Ectodermal cell (in vitro differentiated cells): Measurements from ENCODE around the gene FAM193B.
A peak's percentile ranks its signal among the peaks of the same experiment; 100 is the strongest.

Experiments
- H3K27ac ChIP-seq: 2 replicates; pipeline ENCODE4 v1.7.0; 2013; ENCODE audit warnings: mild to moderate bottlenecking, low read depth, low read length; ENCODE audit not compliant: insufficient read depth, poor library complexity, severe bottlenecking
- H3K27me3 ChIP-seq: 2 replicates; pipeline ENCODE4 v1.7.0; 2013; ENCODE audit warnings: mild to moderate bottlenecking, low read length; ENCODE audit not compliant: insufficient read depth, control insufficient read depth, poor library complexity, severe bottlenecking
- H3K36me3 ChIP-seq: one replicate; pipeline ENCODE4 v1.7.0; 2013; ENCODE audit warnings: low read length; ENCODE audit not compliant: control insufficient read depth, insufficient read depth
- H3K4me1 ChIP-seq: one replicate; pipeline ENCODE4 v1.7.0; 2013; ENCODE audit warnings: low read length; ENCODE audit not compliant: control insufficient read depth, insufficient read depth
- H3K4me3 ChIP-seq: 2 replicates; pipeline ENCODE4 v1.7.0; 2013; ENCODE audit warnings: low read depth, low read length, control low read depth; ENCODE audit not compliant: insufficient read depth
- H3K9me3 ChIP-seq: 2 replicates; pipeline ENCODE4 v1.7.0; 2013; ENCODE audit warnings: mild to moderate bottlenecking, low read length, moderate library complexity; ENCODE audit not compliant: control insufficient read depth
- WGBS, 2 experiments: methylation state at CpG; one replicate each; pipeline ENCODE4 v1.1.7; 2013; ENCODE audit warnings: missing lambda C conversion rate in 2 of 2; 5-methylcytosine and 5-hydroxymethylcytosine counted together

FAM193B gene

DNA sequence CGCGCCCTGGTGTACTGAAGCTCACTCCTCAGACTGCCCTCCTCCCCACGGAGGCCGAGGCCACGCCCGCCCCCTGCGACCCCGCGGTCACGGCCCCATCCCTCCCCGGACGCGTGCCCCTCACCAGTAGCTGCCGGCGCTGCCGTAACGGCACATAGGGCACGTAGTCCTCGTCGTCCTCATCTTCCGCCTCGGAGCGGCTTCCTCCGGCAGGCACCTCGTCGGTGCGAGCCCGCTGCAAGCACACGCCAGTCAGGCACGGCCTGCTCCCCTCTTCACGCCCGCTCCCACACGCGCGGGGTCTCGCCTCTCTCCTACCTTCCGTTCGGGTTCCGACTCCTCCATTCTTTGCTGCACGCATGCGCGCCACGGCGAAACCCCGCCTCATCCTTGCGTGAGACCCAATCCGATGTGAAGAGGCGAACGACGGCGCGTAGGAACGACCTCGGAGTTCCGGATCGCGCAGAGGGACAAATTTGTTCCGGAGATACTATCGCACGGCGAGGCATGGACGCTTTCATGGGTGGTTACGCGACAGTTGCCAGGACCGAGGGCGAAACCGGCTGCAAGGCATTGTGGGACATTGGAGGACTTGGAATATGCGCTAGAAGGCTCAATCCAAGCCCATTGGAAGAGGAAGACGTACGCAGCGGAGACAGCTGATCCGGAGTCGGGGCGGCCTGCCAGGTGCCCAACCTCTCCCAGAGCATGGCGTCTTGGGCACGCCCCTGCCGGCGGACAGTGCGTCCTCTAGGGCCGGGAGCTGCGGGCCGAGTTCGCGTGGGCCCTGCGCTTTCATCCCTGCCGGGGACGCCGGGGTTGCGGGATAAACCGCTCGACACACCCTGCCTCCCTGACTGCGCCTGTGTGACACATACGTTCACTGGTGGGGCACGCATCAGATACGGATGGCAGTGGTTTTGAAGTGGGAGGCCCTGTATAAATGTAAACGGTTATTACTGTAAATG is 37.5 kb downstream of the FAM193B start, which contains the start of gene DDX41:
Gene DDX41, minus strand, starts transcription at position 361 of the 968 bp plus-strand sequence. Its CDS starts 16 bp downstream, at position 345.
- WGBS, 2 experiments, result 0% methylated on average over 96 of the region's 96 CpGs

DNA sequence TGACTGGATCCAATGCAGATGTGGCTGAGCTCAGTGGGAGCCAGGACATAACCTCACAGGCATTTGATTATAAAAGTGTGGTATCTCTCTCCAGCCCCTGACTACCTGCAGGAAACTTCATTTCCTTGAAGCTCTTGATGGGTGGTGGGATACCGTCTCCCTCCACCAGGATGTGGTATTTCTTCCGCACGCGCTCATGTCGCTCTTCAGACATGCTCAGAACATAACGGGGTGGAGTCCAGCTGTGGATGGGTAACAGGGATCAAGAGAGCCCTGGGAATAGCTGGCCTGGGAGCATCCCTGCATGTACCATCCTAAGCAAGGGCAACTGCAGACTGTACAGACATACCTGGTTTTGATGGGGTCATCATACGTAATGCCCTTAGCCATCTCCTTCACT is 38.8 kb downstream of the FAM193B start:
- Histone ChIP-seq H3K27ac (no peak overlapping the region), H3K4me1 (peaks cover 5% of the 10 kb centered on the region), H3K27me3 (no peaks in the 10 kb centered on the region), H3K36me3 (peaks cover 33% of the 10 kb centered on the region), H3K4me3 (peak overlapping the region; percentile 60), H3K9me3 (no peaks in the 10 kb centered on the region)
- 94 to 95% methylated on average over 7 of the region's 7 CpGs for WGBS, 2 experiments

More for the DNA sequence above, 37.5 kb downstream of the FAM193B start, which contains the start of gene DDX41:
- H3K27me3 ChIP-seq, result no peaks in the 10 kb centered on the region
- no peaks in the 10 kb centered on the region for H3K9me3 ChIP-seq
- H3K4me1 ChIP-seq, result peaks cover 5% of the 10 kb centered on the region
- H3K27ac ChIP-seq, result peak within 1 kb of the TSS; percentile 82
- H3K4me3 ChIP-seq, result peak within 1 kb of the TSS; percentile 60
- H3K36me3 ChIP-seq, result peaks cover 32% of the 10 kb centered on the region

DNA sequence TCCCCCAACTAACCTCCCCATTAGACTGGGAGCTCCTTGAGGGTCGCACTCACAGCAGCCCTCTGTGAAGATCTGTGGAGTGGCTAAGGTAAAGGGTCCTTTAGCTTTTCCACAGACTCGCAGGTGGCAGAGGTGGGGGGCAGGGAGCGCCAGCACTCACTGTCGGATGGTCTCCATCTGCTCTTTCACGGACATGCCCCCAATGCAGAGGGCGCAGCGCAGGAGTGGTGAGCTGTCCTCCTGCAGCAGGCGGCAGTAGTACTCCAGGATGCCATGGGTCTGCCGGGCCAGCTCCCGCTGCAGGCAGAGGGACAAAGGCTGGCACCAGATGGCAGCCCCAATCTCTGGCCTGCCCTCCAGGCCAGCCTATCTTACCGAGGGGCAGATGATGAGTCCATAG is 39.8 kb downstream of the FAM193B start:
- Histone ChIP-seq H3K27me3 (no peaks in the 10 kb centered on the region), H3K9me3 (no peaks in the 10 kb centered on the region), H3K4me1 (peaks cover 5% of the 10 kb centered on the region), H3K4me3 (no peak overlapping the region), H3K36me3 (peaks cover 33% of the 10 kb centered on the region), H3K27ac (no peak overlapping the region)
- WGBS, 2 experiments, result 97 to 98% methylated on average over 11 of the region's 11 CpGs

DNA sequence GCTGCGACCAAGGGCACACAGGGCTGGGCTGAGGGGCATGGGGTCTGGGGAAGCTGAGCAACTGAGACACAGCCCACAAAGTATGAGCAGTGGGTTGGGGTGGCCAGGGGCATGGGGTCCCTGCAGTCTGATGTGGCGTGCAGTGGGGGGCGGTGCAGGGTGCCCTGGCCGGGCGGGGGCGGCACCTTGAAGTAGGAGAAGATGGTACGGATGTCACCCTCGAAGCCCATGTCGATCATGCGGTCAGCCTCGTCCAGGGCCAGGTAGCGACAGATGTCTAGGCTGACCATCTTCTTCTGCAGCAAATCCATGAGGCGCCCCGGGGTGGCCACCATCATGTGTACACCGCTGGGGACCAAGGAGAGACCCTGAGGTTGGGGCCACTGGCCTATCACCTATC is 40.9 kb downstream of the FAM193B start:
- H3K4me3 ChIP-seq, result no peak overlapping the region
- 96% methylated on average over 15 of the region's 15 CpGs for WGBS, 2 experiments
- no peak overlapping the region for H3K27ac ChIP-seq
- H3K9me3 ChIP-seq, result no peaks in the 10 kb centered on the region
- peaks cover 12% of the 10 kb centered on the region for H3K4me1 ChIP-seq
- peaks cover 33% of the 10 kb centered on the region for H3K36me3 ChIP-seq
- no peaks in the 10 kb centered on the region for H3K27me3 ChIP-seq

DNA sequence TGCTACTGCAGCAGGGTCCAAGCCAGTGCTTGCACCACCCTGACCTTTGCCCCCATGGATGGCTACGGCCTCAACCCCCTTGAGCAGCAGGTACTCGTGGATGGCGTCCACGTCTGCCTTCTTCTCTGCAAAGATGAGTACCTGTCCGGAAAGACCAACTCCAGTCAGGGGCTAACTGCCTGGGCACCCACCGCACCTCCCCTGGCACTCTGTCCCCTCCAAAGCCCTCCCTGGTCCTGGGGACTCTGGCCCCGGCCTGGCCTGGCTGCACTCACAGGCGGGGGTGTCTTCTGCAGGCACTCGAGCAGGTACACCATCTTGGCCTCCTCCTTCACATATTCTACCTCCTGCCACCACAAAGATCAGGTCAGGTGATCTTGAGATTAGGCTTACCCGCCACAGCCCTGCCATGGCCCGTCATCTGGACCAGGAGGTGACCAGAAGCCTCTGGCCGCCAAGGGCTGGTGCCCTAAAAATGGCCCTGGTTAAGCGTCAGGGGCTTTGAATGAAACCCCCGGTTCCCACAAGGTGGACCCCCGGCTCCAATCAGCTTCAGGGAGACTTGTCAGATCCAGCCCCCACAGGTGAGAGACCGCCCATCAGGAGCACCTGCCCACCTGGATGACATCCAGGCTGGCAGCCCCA is 41.5 kb downstream of the FAM193B start:
- 91 to 93% methylated on average over 16 of the region's 16 CpGs for WGBS, 2 experiments

DNA sequence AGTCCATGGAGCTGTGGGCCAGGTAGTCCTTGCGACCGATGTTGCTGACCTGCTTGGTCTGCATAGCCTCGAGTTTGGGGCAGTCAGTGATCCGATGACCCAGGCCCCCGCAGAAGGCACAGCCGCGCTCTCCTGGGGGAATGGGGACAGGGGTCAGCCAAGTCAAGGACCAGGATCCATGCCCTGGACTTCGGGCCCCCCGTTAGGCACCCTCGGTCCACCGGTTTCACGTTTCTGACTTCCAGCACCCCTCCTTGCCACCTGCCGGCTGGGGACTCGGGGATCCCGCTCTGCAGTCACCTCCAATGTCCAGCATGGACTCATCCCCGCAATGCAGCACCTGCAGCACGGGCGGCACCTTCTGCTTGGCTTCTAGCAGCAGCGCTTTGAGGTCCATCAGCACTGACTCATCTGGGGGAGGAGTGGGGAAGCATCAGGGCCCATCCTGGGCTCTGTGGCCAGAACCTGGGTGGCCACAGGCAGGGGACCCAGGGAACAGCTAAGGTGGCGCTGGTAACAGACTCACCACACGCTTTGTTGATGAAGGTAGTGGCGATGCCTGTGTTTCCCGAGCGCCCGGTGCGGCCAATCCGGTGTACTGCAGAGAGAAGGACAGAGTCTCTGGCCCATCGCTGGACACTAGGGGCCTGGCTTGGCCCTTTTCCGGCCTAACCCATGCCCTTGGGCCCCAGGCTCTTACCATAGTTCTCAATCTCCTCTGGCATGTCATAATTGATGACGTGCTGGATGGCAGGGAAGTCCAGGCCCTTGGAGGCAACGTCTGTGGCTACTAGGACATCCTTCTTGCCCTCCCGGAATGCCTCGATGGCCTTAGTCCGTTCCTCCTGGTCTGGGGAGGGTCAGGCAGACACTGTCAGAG is 42.3 kb downstream of the FAM193B start:
- H3K36me3 ChIP-seq, result peaks cover 33% of the 10 kb centered on the region
- no peak overlapping the region for H3K27ac ChIP-seq
- no peaks in the 10 kb centered on the region for H3K27me3 ChIP-seq
- no peaks in the 10 kb centered on the region for H3K9me3 ChIP-seq
- H3K4me1 ChIP-seq, result peaks cover 12% of the 10 kb centered on the region
- WGBS, 2 experiments, result 95 to 96% methylated on average over 34 of the region's 34 CpGs
- H3K4me3 ChIP-seq, result no peak overlapping the region

More for the DNA sequence above, 41.5 kb downstream of the FAM193B start:
- H3K27me3 ChIP-seq, result no peaks in the 10 kb centered on the region
- H3K9me3 ChIP-seq, result no peaks in the 10 kb centered on the region
- peaks cover 33% of the 10 kb centered on the region for H3K36me3 ChIP-seq
- H3K4me3 ChIP-seq, result no peak overlapping the region
- H3K4me1 ChIP-seq, result peaks cover 12% of the 10 kb centered on the region
- H3K27ac ChIP-seq, result no peak overlapping the region

DNA sequence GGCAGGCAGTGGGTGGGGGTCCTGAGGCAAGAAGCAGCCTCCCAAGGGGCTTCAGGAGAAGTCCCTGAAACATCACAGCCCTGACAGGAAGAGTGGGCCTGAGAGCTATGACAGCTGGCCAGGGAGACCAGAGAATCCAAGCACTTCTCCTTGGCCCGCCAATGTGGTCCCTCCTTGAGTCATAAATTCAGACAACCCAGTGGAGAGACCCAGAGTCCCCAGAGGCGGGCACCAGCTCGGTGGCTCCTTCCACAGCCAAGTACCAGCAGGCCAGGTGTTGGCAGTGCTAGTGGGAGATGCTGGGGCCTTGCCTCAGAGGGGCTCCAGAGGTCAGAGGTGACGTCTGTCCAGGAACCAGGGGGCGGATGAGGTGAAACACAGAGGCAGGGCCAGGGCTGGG is 43.2 kb downstream of the FAM193B start:
- Histone ChIP-seq H3K27ac (no peak overlapping the region), H3K36me3 (peaks cover 33% of the 10 kb centered on the region), H3K27me3 (no peaks in the 10 kb centered on the region), H3K4me3 (no peak overlapping the region), H3K9me3 (no peaks in the 10 kb centered on the region), H3K4me1 (peaks cover 12% of the 10 kb centered on the region)
- 94 to 95% methylated on average over 5 of the region's 5 CpGs for WGBS, 2 experiments

DNA sequence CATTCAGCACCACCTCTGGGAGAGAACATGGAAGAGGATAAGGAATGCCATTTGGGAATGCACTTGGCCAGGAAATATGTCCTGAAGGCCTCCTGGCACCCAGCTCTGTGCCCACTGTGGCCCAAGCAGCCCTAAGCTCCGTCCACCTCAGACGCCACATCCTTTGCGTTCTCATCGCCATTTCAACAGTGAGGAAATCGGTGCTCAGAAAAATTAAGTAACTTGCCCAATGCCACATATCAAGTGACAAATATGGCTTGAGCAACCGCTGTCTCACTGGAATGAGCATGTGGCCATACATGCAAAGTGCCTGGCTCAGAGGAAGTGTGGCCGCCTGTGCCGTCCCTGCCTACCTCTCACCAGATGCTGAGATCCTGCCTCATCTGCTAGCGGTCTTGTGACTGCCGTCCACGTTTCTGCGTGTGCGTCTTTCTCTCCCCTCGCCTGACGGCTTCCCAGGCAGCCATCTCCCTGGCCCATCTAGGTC is 43.8 kb downstream of the FAM193B start:
- Histone ChIP-seq H3K4me1 (peaks cover 7% of the 10 kb centered on the region), H3K9me3 (no peaks in the 10 kb centered on the region), H3K27me3 (no peaks in the 10 kb centered on the region), H3K27ac (no peak overlapping the region), H3K36me3 (peaks cover 33% of the 10 kb centered on the region), H3K4me3 (no peak overlapping the region)
- 95 to 96% methylated on average over 15 of the region's 15 CpGs for WGBS, 2 experiments

DNA sequence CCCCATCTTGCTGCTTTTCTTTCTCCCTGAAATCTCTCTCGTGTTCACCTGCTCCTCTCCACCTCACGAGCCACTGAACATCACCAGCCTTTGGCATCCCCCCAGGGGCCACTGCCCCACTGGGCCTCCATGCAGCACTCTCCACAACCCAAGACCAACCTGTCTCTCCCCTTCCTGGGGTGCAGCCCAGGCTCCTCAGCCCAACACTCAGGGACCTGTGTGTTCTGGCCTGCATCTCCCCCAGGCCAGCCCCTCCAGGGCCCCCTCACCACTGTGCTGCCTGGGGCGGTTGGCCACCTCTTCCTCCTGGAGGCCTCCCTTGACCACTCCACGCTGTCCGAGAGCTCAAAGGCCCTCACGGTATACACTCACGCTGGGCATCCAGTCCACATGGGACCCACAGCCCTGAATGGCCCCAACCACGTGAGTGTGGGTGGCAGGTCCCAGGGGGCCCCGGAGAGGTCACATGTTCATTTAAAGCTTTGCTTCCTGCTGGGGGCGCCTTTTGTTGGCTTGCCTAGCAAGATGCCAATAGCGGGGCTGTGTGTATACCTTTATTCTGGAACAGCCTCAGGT is 44.3 kb downstream of the FAM193B start:
- H3K27me3 ChIP-seq, result no peaks in the 10 kb centered on the region
- 86 to 90% methylated on average over 11 of the region's 11 CpGs for WGBS, 2 experiments
- no peak overlapping the region for H3K4me3 ChIP-seq
- H3K27ac ChIP-seq, result no peak overlapping the region
- H3K36me3 ChIP-seq, result peaks cover 29% of the 10 kb centered on the region
- peaks cover 7% of the 10 kb centered on the region for H3K4me1 ChIP-seq
- no peaks in the 10 kb centered on the region for H3K9me3 ChIP-seq
